Measurements from ENCODE around the gene SDF2.
"Not testable (repeated sequence)": the region's sequence is repeated elsewhere in the genome, so short reads cannot be mapped to it uniquely, and the experiment has no call there.

Gene SDF2

DNA sequence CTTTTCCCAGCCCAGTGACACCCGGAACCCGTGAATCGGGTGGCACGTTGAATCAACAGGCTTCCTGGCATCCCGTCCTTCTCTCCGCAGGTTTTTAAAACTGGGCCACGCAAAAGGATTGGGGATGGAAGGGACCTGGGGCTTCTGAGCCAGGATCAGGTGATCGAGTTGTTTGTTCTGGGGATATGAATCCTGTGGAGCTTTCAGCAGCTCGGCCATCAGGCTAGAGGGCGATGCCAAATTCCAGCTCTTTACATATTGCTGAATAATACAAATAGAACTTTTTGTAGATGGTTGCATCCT is 772 bp upstream of the SDF2 start:
- Histone ChIP-seq H3K36me3 (ENCODE audit: control insufficient read depth, insufficient read depth, low read length) (peaks cover 6% of the 10 kb centered on the region), H3K27me3 (replicated peaks; ENCODE audit: control insufficient read depth, insufficient read depth, low read length) (no peaks in the 10 kb centered on the region), H3K4me3 (replicated peaks; ENCODE audit: low read depth, low read length) (peak overlapping the region; percentile 97)
- no peak for DNase-seq (ENCODE audit: extremely low read depth, insufficient read length)
- TF ChIP-seq, protein P1, sequence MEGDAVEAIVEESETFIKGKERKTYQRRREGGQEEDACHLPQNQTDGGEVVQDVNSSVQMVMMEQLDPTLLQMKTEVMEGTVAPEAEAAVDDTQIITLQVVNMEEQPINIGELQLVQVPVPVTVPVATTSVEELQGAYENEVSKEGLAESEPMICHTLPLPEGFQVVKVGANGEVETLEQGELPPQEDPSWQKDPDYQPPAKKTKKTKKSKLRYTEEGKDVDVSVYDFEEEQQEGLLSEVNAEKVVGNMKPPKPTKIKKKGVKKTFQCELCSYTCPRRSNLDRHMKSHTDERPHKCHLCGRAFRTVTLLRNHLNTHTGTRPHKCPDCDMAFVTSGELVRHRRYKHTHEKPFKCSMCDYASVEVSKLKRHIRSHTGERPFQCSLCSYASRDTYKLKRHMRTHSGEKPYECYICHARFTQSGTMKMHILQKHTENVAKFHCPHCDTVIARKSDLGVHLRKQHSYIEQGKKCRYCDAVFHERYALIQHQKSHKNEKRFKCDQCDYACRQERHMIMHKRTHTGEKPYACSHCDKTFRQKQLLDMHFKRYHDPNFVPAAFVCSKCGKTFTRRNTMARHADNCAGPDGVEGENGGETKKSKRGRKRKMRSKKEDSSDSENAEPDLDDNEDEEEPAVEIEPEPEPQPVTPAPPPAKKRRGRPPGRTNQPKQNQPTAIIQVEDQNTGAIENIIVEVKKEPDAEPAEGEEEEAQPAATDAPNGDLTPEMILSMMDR (IDR thresholded peaks at IDR 0.05; ENCODE audit: insufficient read depth, low read length, poor library complexity, severe bottlenecking), result no peak

DNA sequence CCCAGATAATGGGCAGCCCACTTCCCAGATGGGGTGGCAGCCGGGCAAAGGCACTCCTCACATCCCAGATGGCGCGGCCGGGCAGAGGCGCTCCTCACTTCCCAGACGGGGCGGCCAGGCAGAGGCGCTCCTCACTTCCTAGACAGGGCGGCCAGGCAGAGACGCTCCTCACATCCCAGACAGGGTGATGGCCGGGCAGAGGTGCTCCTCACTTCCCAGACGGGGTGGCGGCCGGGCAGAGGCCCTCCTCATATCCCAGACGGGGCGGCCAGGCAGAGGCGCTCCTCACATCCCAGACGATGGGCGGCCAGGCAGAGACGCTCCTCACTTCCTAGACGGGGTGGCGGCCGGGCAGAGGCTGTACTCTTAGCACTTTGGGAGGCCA is 2.2 kb downstream of the SDF2 start:
- not testable (repeated sequence) for H3K4me3 ChIP-seq (replicated peaks; ENCODE audit: low read depth, low read length); H3K36me3 ChIP-seq (ENCODE audit: control insufficient read depth, insufficient read depth, low read length); DNase-seq (ENCODE audit: extremely low read depth, insufficient read length); H3K27me3 ChIP-seq (replicated peaks; ENCODE audit: control insufficient read depth, insufficient read depth, low read length)

DNA sequence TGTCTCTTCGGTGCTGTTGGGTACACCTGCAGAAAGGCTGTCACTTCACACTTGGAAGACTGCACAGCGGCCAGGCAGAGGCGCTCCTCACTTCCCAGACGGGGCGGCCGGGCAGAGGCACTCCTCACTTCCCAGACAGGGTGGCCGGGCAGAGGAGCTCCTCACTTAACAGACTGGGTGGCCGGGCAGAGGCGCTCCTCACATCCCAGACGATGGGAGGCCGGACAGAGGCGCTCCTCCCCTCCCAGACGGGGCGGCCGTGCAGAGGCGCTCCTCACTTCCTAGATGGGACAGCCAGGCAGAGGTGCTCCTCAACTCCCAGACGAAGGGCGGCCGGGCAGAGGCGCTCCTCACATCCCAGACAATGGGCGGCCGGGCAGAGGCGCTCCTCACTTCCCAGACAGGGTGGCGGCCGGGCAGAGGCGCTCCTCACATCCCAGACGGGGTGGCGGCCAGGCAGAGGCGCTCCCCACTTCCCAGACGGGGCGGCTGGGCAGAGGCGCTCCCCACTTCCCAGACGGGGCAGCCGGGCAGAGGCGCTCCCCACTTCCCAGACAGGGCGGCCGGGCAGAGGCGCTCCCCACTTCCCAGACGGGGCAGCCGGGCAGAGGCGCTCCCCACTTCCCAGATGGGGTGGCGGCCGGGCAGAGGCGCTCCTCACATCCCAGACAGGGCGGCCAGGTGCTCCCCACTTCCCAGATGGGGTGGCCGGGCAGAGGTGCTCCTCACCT is 2.8 kb downstream of the SDF2 start:
- H3K4me3 ChIP-seq (replicated peaks; ENCODE audit: low read depth, low read length); H3K36me3 ChIP-seq (ENCODE audit: control insufficient read depth, insufficient read depth, low read length); H3K27me3 ChIP-seq (replicated peaks; ENCODE audit: control insufficient read depth, insufficient read depth, low read length); DNase-seq (ENCODE audit: extremely low read depth, insufficient read length): not testable (repeated sequence)

DNA sequence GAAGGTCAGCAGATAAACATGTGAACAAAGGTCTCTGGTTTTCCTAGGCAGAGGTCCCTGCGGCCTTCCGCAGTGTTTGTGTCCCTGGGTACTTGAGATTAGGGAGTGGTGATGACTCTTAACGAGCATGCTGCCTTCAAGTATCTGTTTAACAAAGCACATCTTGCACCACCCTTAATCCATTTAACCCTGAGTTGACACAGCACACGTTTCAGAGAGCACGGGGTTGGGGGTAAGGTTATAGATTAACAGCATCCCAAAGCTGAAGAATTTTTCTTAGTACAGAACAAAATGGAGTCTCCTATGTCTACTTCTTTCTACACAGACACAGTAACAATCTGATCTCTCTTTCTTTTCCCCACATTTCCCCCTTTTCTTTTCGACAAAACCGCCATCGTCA is 3.4 kb downstream of the SDF2 start:
- DNase-seq (ENCODE audit: extremely low read depth, insufficient read length); H3K36me3 ChIP-seq (ENCODE audit: control insufficient read depth, insufficient read depth, low read length); H3K27me3 ChIP-seq (replicated peaks; ENCODE audit: control insufficient read depth, insufficient read depth, low read length); H3K4me3 ChIP-seq (replicated peaks; ENCODE audit: low read depth, low read length): not testable (repeated sequence)

DNA sequence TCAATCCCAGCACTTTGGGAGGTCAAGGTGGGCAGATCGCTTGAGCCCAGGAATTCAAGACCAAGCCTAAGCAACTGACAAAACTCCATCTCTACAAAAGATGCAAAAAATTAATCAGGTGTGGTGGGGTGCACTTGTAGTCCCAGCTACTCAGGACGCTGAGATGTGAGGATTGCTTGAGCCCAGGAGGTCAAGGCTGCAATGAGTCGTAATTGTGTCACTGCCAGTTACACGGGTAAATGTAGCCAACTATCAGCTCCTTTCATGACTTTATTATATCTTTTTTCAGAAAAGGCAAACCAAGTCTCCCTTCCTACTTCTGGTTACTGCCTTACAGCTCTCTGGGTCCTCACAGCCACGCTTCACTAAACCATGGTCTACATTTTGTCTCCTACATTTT is 4.0 kb downstream of the SDF2 start:
- TF ChIP-seq, protein P1 (IDR thresholded peaks at IDR 0.05; ENCODE audit: insufficient read depth, low read length, poor library complexity, severe bottlenecking), result no peak
- Histone ChIP-seq H3K36me3 (ENCODE audit: control insufficient read depth, insufficient read depth, low read length) (peaks cover 8% of the 10 kb centered on the region), H3K4me3 (replicated peaks; ENCODE audit: low read depth, low read length) (no peak overlapping the region), H3K27me3 (replicated peaks; ENCODE audit: control insufficient read depth, insufficient read depth, low read length) (no peaks in the 10 kb centered on the region)
- no peak for DNase-seq (ENCODE audit: extremely low read depth, insufficient read length)

DNA sequence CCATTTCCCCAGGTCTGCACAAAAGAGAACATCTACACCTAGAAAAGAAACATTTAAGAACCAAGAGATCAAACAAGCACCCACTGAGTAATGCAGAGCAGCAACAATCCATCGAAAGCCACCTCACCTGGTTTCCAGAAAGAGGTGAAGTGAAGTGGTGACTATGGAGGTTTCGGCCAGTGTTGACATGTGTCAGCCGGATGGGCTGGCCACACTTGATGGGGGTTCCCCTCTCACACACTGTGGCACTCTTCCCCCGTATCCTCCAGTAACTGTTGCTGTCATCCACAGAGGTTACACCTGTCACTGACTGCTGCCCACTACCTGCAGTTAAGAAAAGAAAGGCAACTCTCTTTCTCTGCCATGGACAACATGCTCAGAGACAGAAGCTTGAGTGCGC is 6.5 kb downstream of the SDF2 start:
- Histone ChIP-seq H3K4me3 (replicated peaks; ENCODE audit: low read depth, low read length) (no peak overlapping the region), H3K27me3 (replicated peaks; ENCODE audit: control insufficient read depth, insufficient read depth, low read length) (no peaks in the 10 kb centered on the region), H3K36me3 (ENCODE audit: control insufficient read depth, insufficient read depth, low read length) (peaks cover 13% of the 10 kb centered on the region)
- DNase-seq (ENCODE audit: extremely low read depth, insufficient read length), result no peak
- TF ChIP-seq, protein P1 (IDR thresholded peaks at IDR 0.05; ENCODE audit: insufficient read depth, low read length, poor library complexity, severe bottlenecking), result no peak

DNA sequence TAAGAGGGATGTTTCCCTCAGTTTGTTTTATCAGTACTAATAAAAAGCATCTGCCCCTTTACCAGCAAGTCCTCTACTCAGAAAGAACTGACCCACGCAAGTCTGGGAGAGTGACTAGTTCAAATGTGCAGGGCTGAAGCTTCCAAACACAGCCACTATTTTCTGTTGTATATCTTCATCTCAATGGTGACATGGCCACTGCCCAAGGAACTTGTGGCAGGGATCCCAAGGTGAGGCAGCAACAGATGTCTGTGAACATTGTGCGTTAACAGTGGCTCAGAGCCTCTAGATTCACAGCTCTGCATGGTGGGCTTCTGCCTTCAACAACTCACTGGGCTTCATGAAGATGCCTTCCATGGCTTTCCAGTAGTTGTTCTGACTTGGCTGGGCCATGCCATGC is 13.0 kb downstream of the SDF2 start:
- no peak for DNase-seq (ENCODE audit: extremely low read depth, insufficient read length)
- Histone ChIP-seq H3K27me3 (replicated peaks; ENCODE audit: control insufficient read depth, insufficient read depth, low read length) (no peaks in the 10 kb centered on the region), H3K4me3 (replicated peaks; ENCODE audit: low read depth, low read length) (no peak overlapping the region), H3K36me3 (ENCODE audit: control insufficient read depth, insufficient read depth, low read length) (peaks cover 7% of the 10 kb centered on the region)
- TF ChIP-seq, protein P1 (IDR thresholded peaks at IDR 0.05; ENCODE audit: insufficient read depth, low read length, poor library complexity, severe bottlenecking), result no peak
